Sigmoid colon (tissue), 4 donors: Measurements from ENCODE around the gene CCDC178.

Experiments used
- CTCF ChIP-seq, 4 experiments: fragments of 450-650 bp in 3 of 4; fragments of 200-600 bp in 1 of 4; IDR thresholded peaks; one replicate each; pipeline ENCODE4 v1.5.1; 2016 to 2019; ENCODE audit warnings: antibody characterized with exemption in 4 of 4, mild to moderate bottlenecking in 3 of 4, moderate library complexity in 2 of 4
- EP300 ChIP-seq, 4 donors: sonication (generic); formaldehyde crosslinking; IDR thresholded peaks; one replicate each; pipeline ENCODE4 v1.6.1; 2017; ENCODE audit warnings: antibody characterized with exemption in 4 of 4
- POLR2A ChIP-seq, 2 donors: fragments of 450-650 bp; IDR thresholded peaks; one replicate each; pipeline ENCODE4 v1.6.1; 2016; ENCODE audit warnings: antibody characterized with exemption in 2 of 2, mild to moderate bottlenecking in 2 of 2, moderate library complexity in 2 of 2
- POLR2AphosphoS5 ChIP-seq, 4 donors: sonication (generic); formaldehyde crosslinking; IDR thresholded peaks; one replicate each; pipeline ENCODE4 v1.6.1; 2017; ENCODE audit warnings: antibody characterized with exemption in 4 of 4

- TF ChIP-seq POLR2AphosphoS5 (IDR thresholded peaks at IDR 0.05), result no peak
- TF ChIP-seq CTCF (IDR thresholded peaks at IDR 0.05), result no peak
- TF ChIP-seq POLR2A (IDR thresholded peaks at IDR 0.05), result no peak
- TF ChIP-seq EP300 (IDR thresholded peaks at IDR 0.05), result no peak
Observed at GRCh38 chr18:33116376-33116775, 324.1 kb downstream of the CCDC178 start.
